Tibial nerve (tissue), 4 donors: Measurements from ENCODE around the gene FAM78A. TPM values are rescaled to one million over a fixed set of nuclear protein-coding genes. Genes with fewer than 3 reads are reported as not detected.

Experiments
- DNase-seq, 2 donors: peaks; one replicate each; pipeline ENCODE4 v3.0.0-alpha.2; 2019; ENCODE audit warnings: low spot score in 2 of 2
- H3K27ac ChIP-seq, 4 donors: fragments of 200-600 bp; sonication (generic) in 3 of 4; one replicate each; pipeline ENCODE4 v1.5.1; 2017 to 2019; ENCODE audit warnings: mild to moderate bottlenecking in 1 of 4
- H3K27me3 ChIP-seq, 2 donors: fragments of 200-600 bp; sonication (generic) in 1 of 2; one replicate each; pipeline versions ENCODE4 v1.5.1 to v1.6.0; 2017 to 2019
- H3K36me3 ChIP-seq, 3 donors: fragments of 200-600 bp; sonication (generic); one replicate each; pipeline ENCODE4 v1.5.1; 2018 to 2019
- H3K4me1 ChIP-seq, 4 donors: fragments of 200-600 bp; sonication (generic) in 3 of 4; one replicate each; pipeline ENCODE4 v1.5.1; 2017 to 2019
- H3K4me3 ChIP-seq, 4 donors: fragments of 200-600 bp; sonication (generic) in 3 of 4; one replicate each; pipeline ENCODE4 v1.5.1; 2017 to 2019; ENCODE audit warnings: mild to moderate bottlenecking in 1 of 4, moderate library complexity in 1 of 4
- H3K9me3 ChIP-seq, 4 donors: fragments of 200-600 bp; sonication (generic) in 3 of 4; one replicate each; pipeline ENCODE4 v1.5.1; 2017 to 2019
- CTCF ChIP-seq, 5 experiments: fragments of 200-600 bp in 3 of 5; fragments of 450-650 bp in 2 of 5; sonication (generic) in 3 of 5; IDR thresholded peaks; one replicate each; pipeline ENCODE4 v1.5.1; 2016 to 2019; ENCODE audit warnings: antibody characterized with exemption in 5 of 5, mild to moderate bottlenecking in 3 of 5, moderate library complexity in 2 of 5
- EP300 ChIP-seq, 2 donors: sonication (generic); formaldehyde crosslinking; IDR thresholded peaks; one replicate each; pipeline ENCODE4 v1.6.1; 2017; ENCODE audit warnings: antibody characterized with exemption in 2 of 2, mild to moderate bottlenecking in 1 of 2
- POLR2A ChIP-seq, 2 donors: fragments of 450-650 bp; IDR thresholded peaks; one replicate each; pipeline ENCODE4 v1.6.1; 2017; ENCODE audit warnings: antibody characterized with exemption in 2 of 2, mild to moderate bottlenecking in 2 of 2, moderate library complexity in 2 of 2
- WGBS, 2 donors: methylation state at CpG; one replicate each; pipeline ENCODE4 v1.1.5; 2018; 5-methylcytosine and 5-hydroxymethylcytosine counted together
- total RNA-seq, 4 donors: library from RNA; depleted of rRNA; stranded (reverse); fragments of >200 nt; gene quantifications; one replicate each; pipeline ENCODE4 v1.1.0, GENCODE V29; 2016

Gene FAM78A
- total RNA-seq, 4 donors from 2014 or later: 2.5 to 4.8 (median 4.2) TPM

DNA sequence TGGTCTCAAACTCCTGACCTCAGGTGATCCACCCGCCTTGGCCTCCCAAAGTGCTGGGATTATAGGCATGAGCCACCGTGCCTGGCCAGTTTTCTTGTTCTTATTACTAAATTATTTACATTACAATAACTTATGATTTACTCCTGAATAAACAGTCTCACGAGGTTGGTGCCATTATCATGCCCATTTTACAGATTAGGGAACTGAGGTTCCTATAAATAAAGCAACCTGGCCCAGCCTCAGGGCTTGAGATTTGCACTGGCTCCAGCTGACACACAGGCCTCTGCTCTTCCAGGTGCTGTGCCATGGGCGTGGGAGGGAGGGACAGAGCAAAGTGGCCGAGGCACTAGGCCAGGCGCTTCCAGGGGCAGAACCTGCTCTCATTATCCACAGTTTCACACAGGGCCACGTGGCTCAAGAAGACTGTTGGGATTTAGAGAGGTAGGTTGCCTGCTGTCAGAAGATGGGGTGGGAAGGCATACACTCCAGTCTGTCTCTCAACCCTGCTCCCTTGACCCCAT lies 15.5 kb upstream of the FAM78A start:
- Histone ChIP-seq H3K9me3 (no peaks in the 10 kb centered on the region), H3K4me3 (no peak overlapping the region), H3K27me3 (no peaks in the 10 kb centered on the region), H3K27ac (no peak overlapping the region), H3K4me1 (peaks cover 0 to 15% (median 0%) of the 10 kb centered on the region in 4 donors), H3K36me3 (peaks cover 0 to 6% (median 0%) of the 10 kb centered on the region in 3 donors)
- WGBS, 2 donors: 88 to 90% methylated on average over 7 of the region's 7 CpGs
- no peak for DNase-seq
- TF ChIP-seq EP300 (IDR thresholded peaks at IDR 0.05) (no peak), CTCF (IDR thresholded peaks at IDR 0.05) (no peak), POLR2A (IDR thresholded peaks at IDR 0.05) (no peak)

DNA sequence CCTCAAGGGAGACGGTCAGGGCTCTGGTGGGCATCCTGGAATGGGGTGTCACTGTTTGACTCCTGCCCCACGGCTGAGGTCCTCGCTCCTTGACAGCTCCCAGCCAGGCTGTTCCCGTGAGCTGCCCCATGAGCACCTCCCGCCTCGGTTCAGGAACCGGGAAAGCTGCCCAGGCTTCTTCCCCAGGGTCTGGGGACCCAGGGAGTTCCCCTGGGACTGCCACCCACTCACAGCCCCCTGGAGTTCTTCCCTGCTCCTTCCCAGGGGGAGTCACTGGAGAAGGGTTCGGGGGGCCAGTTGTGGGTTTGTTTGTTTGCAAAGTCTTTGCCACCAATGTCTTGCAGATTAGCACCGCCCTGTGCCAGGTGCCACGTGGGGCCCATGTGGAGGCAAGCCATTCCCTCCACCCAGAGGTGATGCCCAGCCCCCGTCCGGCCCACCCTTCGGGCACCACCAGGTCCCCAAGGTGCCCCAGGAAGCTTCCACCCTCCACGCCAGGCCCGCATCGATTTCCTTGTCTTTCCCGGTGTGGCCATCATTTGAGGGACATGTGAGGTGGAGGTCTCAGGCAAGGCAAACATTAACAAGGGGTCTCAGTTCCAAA lies 14.6 kb upstream of the FAM78A start:
- Histone ChIP-seq H3K4me3 (peak overlapping the region in 3 of 4 donors; percentile 32 to 55 (median 41)), H3K27ac (peak overlapping the region in 1 of 4 donors; percentile 83), H3K27me3 (no peaks in the 10 kb centered on the region), H3K4me1 (peaks cover 0 to 15% (median 0%) of the 10 kb centered on the region in 4 donors), H3K36me3 (peaks cover 0 to 6% (median 0%) of the 10 kb centered on the region in 3 donors), H3K9me3 (no peaks in the 10 kb centered on the region)
- TF ChIP-seq POLR2A (IDR thresholded peaks at IDR 0.05): no peak
- TF ChIP-seq CTCF (IDR thresholded peaks at IDR 0.05): no peak
- no peak for TF ChIP-seq EP300 (IDR thresholded peaks at IDR 0.05)
- 83 to 85% methylated on average over 11 to 16 of the region's 17 CpGs for WGBS, 2 donors
- no peak for DNase-seq

DNA sequence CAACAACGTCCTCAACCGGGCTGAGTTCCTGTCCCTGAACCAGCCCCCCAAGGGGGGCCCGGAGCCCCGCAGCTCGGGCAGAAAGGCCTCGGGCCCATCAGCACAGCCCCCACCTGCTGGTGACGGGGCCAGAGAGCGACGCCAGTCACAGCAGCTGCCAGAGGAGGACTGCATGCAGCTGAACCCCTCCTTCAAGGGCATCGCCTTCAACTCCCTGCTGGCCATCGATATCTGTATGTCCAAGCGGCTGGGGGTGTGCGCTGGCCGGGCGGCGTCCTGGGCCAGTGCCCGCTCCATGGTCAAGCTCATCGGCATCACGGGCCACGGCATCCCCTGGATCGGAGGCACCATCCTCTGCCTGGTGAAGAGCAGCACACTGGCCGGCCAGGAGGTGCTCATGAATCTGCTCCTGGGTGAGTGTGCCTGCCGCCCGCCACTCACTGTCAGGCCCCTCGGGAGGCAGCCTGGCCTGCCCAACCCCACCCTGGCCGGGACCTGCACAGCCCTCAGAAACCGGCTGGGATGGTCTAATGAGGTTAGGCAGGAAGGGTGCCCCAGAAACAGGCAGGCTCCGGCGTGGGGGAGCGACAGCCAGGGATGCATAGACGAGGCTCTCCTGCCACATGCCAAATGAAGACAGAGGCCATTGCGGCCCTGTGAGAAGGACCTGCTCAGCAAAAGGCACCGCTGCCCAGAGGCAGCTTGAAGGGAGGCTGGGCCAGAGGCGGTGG lies 13.9 kb upstream of the FAM78A start:
- Histone ChIP-seq H3K9me3 (no peaks in the 10 kb centered on the region), H3K4me3 (peak overlapping the region; percentile 32 to 71 (median 48)), H3K27me3 (no peaks in the 10 kb centered on the region), H3K27ac (peak overlapping the region; percentile 48 to 83 (median 69)), H3K36me3 (peaks cover 0 to 6% (median 0%) of the 10 kb centered on the region in 3 donors), H3K4me1 (peaks cover 0 to 15% (median 0%) of the 10 kb centered on the region in 4 donors)
- WGBS, 2 donors: 51 to 72% methylated on average over 25 to 29 of the region's 34 CpGs
- no peak for TF ChIP-seq EP300 (IDR thresholded peaks at IDR 0.05)
- TF ChIP-seq CTCF (IDR thresholded peaks at IDR 0.05): no peak
- TF ChIP-seq POLR2A (IDR thresholded peaks at IDR 0.05): no peak
- DNase-seq: no peak

GRCh38 chr9:131289301-131290035 lies 13.2 kb upstream of the FAM78A start, which contains the start of gene PLPP7:
Gene PLPP7 (plus strand): TSS chr9:131289723. CDS start chr9:131289998, 275 bp downstream.
- peaks cover 0 to 6% (median 0%) of the 10 kb centered on the region in 3 donors for H3K36me3 ChIP-seq
- peak within 1 kb of the TSS; percentile 32 to 71 (median 48) for H3K4me3 ChIP-seq
- no peaks in the 10 kb centered on the region for H3K9me3 ChIP-seq
- H3K4me1 ChIP-seq: peaks cover 0 to 15% (median 0%) of the 10 kb centered on the region in 4 donors
- 27 to 42% methylated on average over 16 to 23 of the region's 28 CpGs for WGBS, 2 donors
- TF ChIP-seq POLR2A (IDR thresholded peaks at IDR 0.05): peak in 1 of 2 donors; percentile 63
- peak in 1 of 2 donors; percentile 64 for TF ChIP-seq EP300 (IDR thresholded peaks at IDR 0.05)
- TF ChIP-seq CTCF (IDR thresholded peaks at IDR 0.05): no peak
- H3K27ac ChIP-seq: peak within 1 kb of the TSS; percentile 48 to 83 (median 69)
- DNase-seq: peak; percentile 61 to 67
- no peaks in the 10 kb centered on the region for H3K27me3 ChIP-seq
